ENCODE data around the gene CREB3L4.

DNA sequence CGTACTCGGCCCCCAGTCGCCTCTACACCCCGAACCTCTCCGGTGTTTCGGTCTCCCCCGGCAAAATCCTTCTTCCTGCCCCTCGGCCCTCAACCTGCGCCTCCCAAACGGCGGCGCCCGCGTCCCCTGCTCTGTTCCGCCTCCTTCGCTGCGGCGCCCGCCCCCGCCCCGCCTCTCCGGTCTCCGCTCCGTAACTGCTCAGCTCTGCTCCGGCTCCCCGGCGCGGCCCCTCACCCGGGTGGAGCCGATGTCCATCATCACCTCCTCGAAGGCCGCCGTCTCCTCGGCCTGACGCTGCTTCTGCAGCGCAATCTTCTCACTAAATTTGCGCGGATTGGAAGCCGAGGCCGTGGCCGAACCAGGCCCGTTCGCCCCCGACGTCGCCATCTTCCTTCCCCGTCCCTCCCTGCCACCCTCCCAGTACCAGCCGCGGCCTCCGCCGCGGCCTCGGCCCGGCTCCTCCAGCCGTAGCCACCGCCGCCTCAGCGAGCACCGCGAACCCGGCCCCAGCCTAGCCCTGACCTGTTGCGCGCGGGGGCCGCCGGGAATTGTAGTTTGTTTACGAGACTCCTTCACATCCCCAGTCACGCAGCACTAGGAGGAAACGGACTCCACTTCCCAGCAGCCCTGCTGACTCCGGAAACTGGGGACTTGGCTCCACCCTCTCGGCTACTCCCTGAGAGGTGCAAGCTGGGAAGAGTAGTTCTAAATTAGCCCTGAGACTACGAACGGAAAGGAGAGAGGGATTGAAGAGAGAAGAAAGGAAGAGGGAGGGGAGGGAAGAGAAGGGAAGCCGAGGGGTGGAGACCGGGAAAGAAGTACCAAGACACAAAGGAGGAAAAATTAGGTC is 9.4 kb upstream of the CREB3L4 start, which contains the start of gene CRTC2:
- TF ChIP-seq, protein P1, sequence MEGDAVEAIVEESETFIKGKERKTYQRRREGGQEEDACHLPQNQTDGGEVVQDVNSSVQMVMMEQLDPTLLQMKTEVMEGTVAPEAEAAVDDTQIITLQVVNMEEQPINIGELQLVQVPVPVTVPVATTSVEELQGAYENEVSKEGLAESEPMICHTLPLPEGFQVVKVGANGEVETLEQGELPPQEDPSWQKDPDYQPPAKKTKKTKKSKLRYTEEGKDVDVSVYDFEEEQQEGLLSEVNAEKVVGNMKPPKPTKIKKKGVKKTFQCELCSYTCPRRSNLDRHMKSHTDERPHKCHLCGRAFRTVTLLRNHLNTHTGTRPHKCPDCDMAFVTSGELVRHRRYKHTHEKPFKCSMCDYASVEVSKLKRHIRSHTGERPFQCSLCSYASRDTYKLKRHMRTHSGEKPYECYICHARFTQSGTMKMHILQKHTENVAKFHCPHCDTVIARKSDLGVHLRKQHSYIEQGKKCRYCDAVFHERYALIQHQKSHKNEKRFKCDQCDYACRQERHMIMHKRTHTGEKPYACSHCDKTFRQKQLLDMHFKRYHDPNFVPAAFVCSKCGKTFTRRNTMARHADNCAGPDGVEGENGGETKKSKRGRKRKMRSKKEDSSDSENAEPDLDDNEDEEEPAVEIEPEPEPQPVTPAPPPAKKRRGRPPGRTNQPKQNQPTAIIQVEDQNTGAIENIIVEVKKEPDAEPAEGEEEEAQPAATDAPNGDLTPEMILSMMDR (conservative IDR thresholded peaks at IDR 0.05 in 1 of 2, IDR thresholded peaks at IDR 0.05 in 1 of 2; ENCODE audit: extremely low read depth in 1 of 2, insufficient read depth in 1 of 2, low read depth in 1 of 2, low read length in 2 of 2), result no peak
- TF ChIP-seq EZH2 (IDR thresholded peaks at IDR 0.05; ENCODE audit: borderline replicate concordance, low read length), result no peak
